Mesendoderm (in vitro differentiated cells): ENCODE data around the gene BDP1.
A peak's percentile ranks its signal among the peaks of the same experiment; 100 is the strongest.
"Not testable (repeated sequence)": the region's sequence is repeated elsewhere in the genome, so short reads cannot be mapped to it uniquely, and the experiment has no call there.

Source experiments
- DNase-seq: peaks from one replicate; pipeline ENCODE4 v3.0.0; 2013
- H2AK5ac ChIP-seq: 2 replicates; pipeline ENCODE4 v1.6.1; 2013; ENCODE audit warnings: low read length, inconsistent platforms
- H2BK120ac ChIP-seq: 2 replicates; pipeline ENCODE4 v1.6.1; 2013; ENCODE audit warnings: low read depth, mild to moderate bottlenecking, low read length, moderate library complexity, mixed read lengths
- H2BK15ac ChIP-seq: replicated peaks from 2 replicates; pipeline ENCODE4 v1.6.1; 2013; ENCODE audit warnings: low read depth, mild to moderate bottlenecking, moderate library complexity
- H2BK5ac ChIP-seq: 2 replicates; pipeline ENCODE4 v1.6.1; 2013; ENCODE audit warnings: low read length, inconsistent platforms
- H3K18ac ChIP-seq: 2 replicates; pipeline ENCODE4 v1.6.1; 2013; ENCODE audit warnings: mild to moderate bottlenecking, low read length, mixed read lengths
- H3K23ac ChIP-seq: one replicate; pipeline ENCODE4 v1.6.1; 2013; ENCODE audit warnings: low read length
- H3K27ac ChIP-seq: 2 replicates; pipeline ENCODE4 v1.5.1; 2013; ENCODE audit warnings: low read depth, mild to moderate bottlenecking, inconsistent platforms, low read length, moderate library complexity
- H3K27me3 ChIP-seq: 2 replicates; pipeline ENCODE4 v1.6.1; 2013; ENCODE audit warnings: low read length, control low read depth, mild to moderate bottlenecking, inconsistent platforms; ENCODE audit not compliant: insufficient read depth, poor library complexity
- H3K36me3 ChIP-seq: 2 replicates; pipeline ENCODE4 v1.6.1; 2013; ENCODE audit warnings: low read length, inconsistent platforms; ENCODE audit not compliant: control insufficient read depth, insufficient read depth
- H3K4ac ChIP-seq: one replicate; pipeline ENCODE4 v1.6.1; 2013; ENCODE audit warnings: low read depth, mild to moderate bottlenecking, low read length, moderate library complexity
- H3K4me1 ChIP-seq: 2 replicates; pipeline ENCODE4 v1.6.1; 2013; ENCODE audit warnings: low read depth, low read length, inconsistent platforms; ENCODE audit not compliant: control insufficient read depth
- H3K4me2 ChIP-seq: 2 replicates; pipeline ENCODE4 v1.6.1; 2013; ENCODE audit warnings: low read length
- H3K4me3 ChIP-seq: 2 replicates; pipeline ENCODE4 v1.5.1; 2013; ENCODE audit warnings: mild to moderate bottlenecking, low read length
- H3K56ac ChIP-seq: one replicate; pipeline ENCODE4 v1.6.1; 2013; ENCODE audit warnings: low read length
- H3K79me1 ChIP-seq: 2 replicates; pipeline ENCODE4 v1.6.1; 2013; ENCODE audit warnings: low read length, inconsistent platforms
- H3K79me2 ChIP-seq: 2 replicates; pipeline ENCODE4 v1.6.1; 2013; ENCODE audit warnings: mild to moderate bottlenecking, low read length; ENCODE audit not compliant: control insufficient read depth, insufficient read depth
- H3K9ac ChIP-seq: 2 replicates; pipeline ENCODE4 v1.6.1; 2013; ENCODE audit warnings: low read length, inconsistent platforms
- H4K5ac ChIP-seq: one replicate; pipeline ENCODE4 v1.6.1; 2013; ENCODE audit warnings: low read length
- H4K8ac ChIP-seq: one replicate; pipeline ENCODE4 v1.6.1; 2013; ENCODE audit warnings: low read depth, mild to moderate bottlenecking, control low read depth, low read length, moderate library complexity
- WGBS: extraction: QIAGEN DNeasy Blood & Tissue Kit; methylation state at CpG from one replicate; pipeline ENCODE4 v1.1.7; 2013; ENCODE audit warnings: low lambda C conversion rate, missing lambda C conversion rate; ENCODE audit not compliant: insufficient coverage; ENCODE audit errors: extremely low coverage; 5-methylcytosine and 5-hydroxymethylcytosine counted together

BDP1 gene

DNA sequence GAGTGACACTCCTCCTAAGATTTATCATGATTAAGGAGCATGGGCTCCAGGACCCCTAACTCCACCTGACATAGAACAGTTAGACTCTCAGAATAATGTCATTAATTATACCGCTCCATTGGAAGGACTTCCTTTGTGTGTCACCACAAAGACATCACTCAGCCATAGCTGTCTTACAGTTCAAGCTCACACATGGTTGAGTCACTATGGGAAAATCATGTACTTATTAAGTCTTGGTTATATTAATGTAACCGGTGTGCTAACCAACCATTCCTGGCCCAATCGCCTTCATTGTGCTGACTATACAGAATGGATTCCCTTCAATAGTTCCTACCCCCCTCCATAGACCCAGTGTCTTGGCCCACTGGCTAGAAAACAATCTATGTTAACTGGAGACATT, 120.8 kb downstream of the BDP1 start:
- Histone ChIP-seq H3K79me2 (no peaks in the 10 kb centered on the region), H2BK5ac (no peak overlapping the region), H2BK15ac (no peak overlapping the region), H2BK120ac (no peak overlapping the region), H3K4me3 (no peak overlapping the region), H3K4me2 (no peak overlapping the region), H4K8ac (no peak overlapping the region), H3K4me1 (no peaks in the 10 kb centered on the region), H3K27ac (no peak overlapping the region), H3K27me3 (no peaks in the 10 kb centered on the region), H3K36me3 (no peaks in the 10 kb centered on the region), H3K56ac (no peak overlapping the region), H4K5ac (no peak overlapping the region), H2AK5ac (no peak overlapping the region), H3K9ac (no peak overlapping the region), H3K23ac (no peak overlapping the region), H3K4ac (no peak overlapping the region), H3K18ac (no peak overlapping the region), H3K79me1 (no peaks in the 10 kb centered on the region)
- no CpG with 5 or more reads among the region's 3 CpGs for WGBS
- DNase-seq, result no peak

DNA sequence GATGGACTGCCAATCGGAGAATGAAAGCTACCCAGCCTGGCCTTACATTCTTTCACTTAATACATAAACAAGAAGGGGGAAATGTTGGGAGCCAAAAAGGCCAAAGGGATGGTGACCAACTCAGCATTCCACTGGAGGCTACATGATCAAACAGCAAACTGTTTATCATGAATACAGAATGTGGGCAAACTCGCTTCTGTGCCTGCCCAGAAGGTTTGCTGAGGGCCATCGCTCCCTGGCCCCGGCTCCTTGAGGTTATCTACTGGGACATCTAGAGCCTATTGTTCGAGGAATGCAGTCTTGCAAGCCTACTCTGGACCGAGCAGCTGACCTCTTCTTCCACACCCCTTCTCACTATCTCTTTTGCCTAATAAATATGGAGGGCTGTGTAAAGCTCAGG, 122.4 kb downstream of the BDP1 start:
- not testable (repeated sequence) for H3K18ac ChIP-seq, H3K36me3 ChIP-seq, H3K4ac ChIP-seq, H3K27ac ChIP-seq, H4K8ac ChIP-seq, H3K79me2 ChIP-seq, H3K79me1 ChIP-seq, H3K4me2 ChIP-seq, H2BK5ac ChIP-seq, H3K9ac ChIP-seq, H4K5ac ChIP-seq, H2BK120ac ChIP-seq, H3K56ac ChIP-seq, H3K23ac ChIP-seq, H3K4me3 ChIP-seq, DNase-seq, H2AK5ac ChIP-seq, H2BK15ac ChIP-seq, H3K4me1 ChIP-seq, H3K27me3 ChIP-seq
- WGBS, result no CpG with 5 or more reads among the region's 6 CpGs

DNA sequence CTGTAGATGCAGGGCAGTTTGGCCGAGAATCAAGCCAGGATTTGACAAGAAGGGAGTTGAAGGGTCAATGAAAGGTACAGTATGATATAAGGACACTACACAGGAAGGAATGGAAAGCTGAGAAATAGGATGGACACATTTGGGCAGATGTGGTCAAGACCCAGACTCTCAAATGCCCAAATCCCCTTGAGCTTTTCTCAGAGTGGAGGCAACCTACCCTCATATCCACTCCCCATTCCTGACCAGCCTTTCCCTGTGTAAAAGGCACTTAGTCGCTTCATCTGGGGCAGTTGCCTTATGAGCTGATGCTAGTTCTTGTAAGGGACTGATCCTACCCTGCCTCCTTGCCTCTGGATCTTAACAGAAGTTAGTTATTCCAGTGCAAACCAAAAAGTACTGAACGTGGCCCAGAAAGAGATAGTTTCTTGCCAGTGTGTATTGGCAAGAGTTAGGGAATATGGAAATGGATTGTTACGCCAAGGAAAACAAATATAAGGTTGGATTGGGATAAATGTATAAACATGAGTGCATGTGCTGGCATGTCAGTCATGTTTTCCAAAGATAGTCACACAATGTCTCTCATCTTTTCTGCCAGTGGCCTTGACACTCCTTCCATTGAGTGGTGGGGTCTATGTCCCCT, 127.6 kb downstream of the BDP1 start:
- Histone ChIP-seq H3K27ac (no peak overlapping the region), H2BK120ac (no peak overlapping the region), H3K36me3 (no peaks in the 10 kb centered on the region), H4K5ac (no peak overlapping the region), H3K18ac (no peak overlapping the region), H3K56ac (no peak overlapping the region), H4K8ac (no peak overlapping the region), H3K79me2 (no peaks in the 10 kb centered on the region), H3K23ac (no peak overlapping the region), H2AK5ac (no peak overlapping the region), H3K4me2 (no peak overlapping the region), H3K4me3 (no peak overlapping the region), H2BK15ac (no peak overlapping the region), H3K9ac (no peak overlapping the region), H2BK5ac (no peak overlapping the region), H3K27me3 (no peaks in the 10 kb centered on the region), H3K4me1 (no peaks in the 10 kb centered on the region), H3K79me1 (no peaks in the 10 kb centered on the region), H3K4ac (no peak overlapping the region)
- no peak for DNase-seq
- WGBS, result no CpG with 5 or more reads among the region's 4 CpGs

DNA sequence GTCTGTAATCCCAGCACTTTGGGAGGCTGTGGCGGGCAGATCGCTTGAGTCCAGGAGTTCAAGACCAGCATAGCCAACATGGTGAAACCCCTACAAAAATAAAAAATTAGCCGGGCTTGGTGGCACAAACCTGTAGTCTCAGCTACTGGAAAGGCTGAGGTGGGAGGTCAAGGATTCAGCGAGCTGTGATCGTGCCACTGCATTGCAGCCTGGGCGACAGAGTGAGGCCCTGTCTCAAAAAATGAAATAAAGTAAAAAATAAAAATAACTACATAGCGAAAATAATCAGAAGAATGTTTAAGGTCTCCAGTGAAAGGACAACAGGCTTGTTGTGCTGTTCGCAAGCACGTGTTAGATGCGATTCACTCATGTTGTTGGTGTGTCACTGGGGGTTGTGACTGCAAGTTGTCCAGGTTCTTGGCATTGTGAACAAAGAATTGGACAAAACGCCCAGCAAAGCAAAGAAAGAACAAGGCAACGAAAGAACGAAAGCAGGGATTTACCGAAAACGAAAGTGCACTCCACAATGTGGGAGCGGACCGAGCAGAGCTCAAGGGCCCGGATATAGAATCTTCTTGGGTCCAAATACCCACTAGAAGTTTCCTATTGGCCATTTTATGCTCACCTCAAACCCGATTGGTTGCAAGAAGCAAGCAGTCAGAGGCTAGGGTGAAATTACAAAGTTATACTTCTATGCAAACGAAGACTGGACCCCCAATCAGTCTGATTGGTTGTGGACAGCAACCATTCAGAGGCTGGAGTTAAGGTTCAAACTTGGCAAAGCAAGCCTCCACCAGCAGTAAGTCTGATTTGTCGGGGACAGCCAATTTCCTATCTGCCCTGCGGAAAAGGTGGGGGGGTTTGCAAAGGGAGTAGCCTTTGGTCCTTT, 130.8 kb downstream of the BDP1 start:
- Histone ChIP-seq H3K27me3 (no peaks in the 10 kb centered on the region), H3K9ac (peak overlapping the region; percentile 48), H3K79me1 (peaks cover 4% of the 10 kb centered on the region), H2AK5ac (no peak overlapping the region), H3K4me3 (peak overlapping the region; percentile 6), H3K4me2 (peak overlapping the region; percentile 40), H3K27ac (no peak overlapping the region), H3K18ac (no peak overlapping the region), H3K56ac (peak overlapping the region; percentile 74), H4K5ac (no peak overlapping the region), H2BK5ac (no peak overlapping the region), H3K4me1 (peaks cover 1% of the 10 kb centered on the region), H2BK15ac (no peak overlapping the region), H2BK120ac (no peak overlapping the region), H3K36me3 (no peaks in the 10 kb centered on the region), H3K23ac (no peak overlapping the region), H3K79me2 (peaks cover 13% of the 10 kb centered on the region), H4K8ac (no peak overlapping the region), H3K4ac (no peak overlapping the region)
- WGBS, result no CpG with 5 or more reads among the region's 22 CpGs
- DNase-seq, result no peak

- Histone ChIP-seq H3K4ac (no peak within 1 kb of the TSS), H3K4me3 (peak within 1 kb of the TSS; percentile 79), H3K36me3 (no peaks in the 10 kb centered on the region), H3K27me3 (no peaks in the 10 kb centered on the region), H3K79me1 (peaks cover 4% of the 10 kb centered on the region), H3K18ac (peak within 1 kb of the TSS; percentile 53), H4K5ac (no peak within 1 kb of the TSS), H3K4me1 (peaks cover 1% of the 10 kb centered on the region), H3K56ac (peak within 1 kb of the TSS; percentile 94), H4K8ac (no peak within 1 kb of the TSS), H3K79me2 (peaks cover 13% of the 10 kb centered on the region), H3K9ac (peak within 1 kb of the TSS; percentile 89), H2AK5ac (no peak within 1 kb of the TSS), H3K27ac (peak within 1 kb of the TSS; percentile 34), H2BK120ac (no peak within 1 kb of the TSS), H3K23ac (peak within 1 kb of the TSS; percentile 50), H2BK15ac (no peak within 1 kb of the TSS), H2BK5ac (peak within 1 kb of the TSS; percentile 51), H3K4me2 (peak within 1 kb of the TSS; percentile 69)
- no CpG with 5 or more reads among the region's 56 CpGs for WGBS
- peak; percentile 99 for DNase-seq
Measured at GRCh38 chr5:71586941-71587765, 131.7 kb downstream of the BDP1 start, which contains the start of gene MCCC2. TSS of gene MCCC2 (plus strand) at chr5:71587340. CDS start at chr5:71587426, 86 bp downstream.
